HG02981 (cell line): ENCODE measurements around the gene ERFE.
"Not testable (repeated sequence)": the region's sequence is repeated elsewhere in the genome, so short reads cannot be mapped to it uniquely, and the experiment has no call there.

ENCODE experiments used
- ATAC-seq: cut with Tn5 transposase; IDR thresholded peaks from one replicate; pipeline ENCODE4 v1.9.1; 2021; ENCODE audit warnings: mild to moderate bottlenecking, moderate library complexity; ENCODE audit not compliant: unreplicated experiment

Gene ERFE

GRCh38 chr2:238158509-238159070 is at the start of gene ERFE:
ERFE (plus strand) TSS chr2:238158970; CDS start chr2:238159008, 38 bp downstream.
- ATAC-seq, result no peak

- ATAC-seq, result no peak
These were observed 45.2 kb upstream of the ERFE start for GRCh38 chr2:238113611-238114010.

- no peak for ATAC-seq
These were observed 44.4 kb upstream of the ERFE start for GRCh38 chr2:238114331-238114841.

GRCh38 chr2:238114851-238115660 is 43.7 kb upstream of the ERFE start:
- ATAC-seq, result no peak

- not testable (repeated sequence) for ATAC-seq
These were observed 43.1 kb upstream of the ERFE start for GRCh38 chr2:238115709-238116108.

GRCh38 chr2:238116298-238117198 is 42.2 kb upstream of the ERFE start:
- no peak for ATAC-seq

GRCh38 chr2:238117199-238118154 is 41.3 kb upstream of the ERFE start:
- ATAC-seq, result no peak

- no peak for ATAC-seq
These were observed 38.9 kb upstream of the ERFE start for GRCh38 chr2:238119756-238120462.

GRCh38 chr2:238120463-238121298 is 38.1 kb upstream of the ERFE start:
- no peak for ATAC-seq

- ATAC-seq, result no peak
These were observed 37.1 kb upstream of the ERFE start for GRCh38 chr2:238121511-238122286.

GRCh38 chr2:238122287-238123217 is 36.2 kb upstream of the ERFE start:
- ATAC-seq, result no peak

GRCh38 chr2:238123218-238123971 is 35.4 kb upstream of the ERFE start:
- ATAC-seq, result no peak

- no peak for ATAC-seq
These were observed 34.7 kb upstream of the ERFE start for GRCh38 chr2:238123991-238124470.

- ATAC-seq, result no peak
These were observed 34.2 kb upstream of the ERFE start for GRCh38 chr2:238124488-238125126.

- no peak for ATAC-seq
These were observed 33.5 kb upstream of the ERFE start for GRCh38 chr2:238125127-238125885.
